CD4-positive, alpha-beta T cell treated with Interleukin-15 for 4 hours (primary cell): ENCODE data around the gene RUNX2.

Experiments used
- DNase-seq: peaks from one replicate; pipeline ENCODE4 v3.0.0-alpha.2; 2020; ENCODE audit warnings: low spot score

Gene RUNX2

GRCh38 chr6:45433533-45434380 is 105.6 kb downstream of the RUNX2 start:
- no peak for DNase-seq

GRCh38 chr6:45434381-45434700 is 106.2 kb downstream of the RUNX2 start:
- DNase-seq: no peak

- peak; percentile 60 for DNase-seq
Measured at GRCh38 chr6:45436544-45437438, 108.7 kb downstream of the RUNX2 start.

GRCh38 chr6:45437439-45437815 is 109.3 kb downstream of the RUNX2 start:
- DNase-seq: no peak

- DNase-seq: no peak
Measured at GRCh38 chr6:45438151-45438550, 110.0 kb downstream of the RUNX2 start.

- no peak for DNase-seq
Measured at GRCh38 chr6:45438849-45439406, 110.8 kb downstream of the RUNX2 start.

GRCh38 chr6:45439459-45439858 is 111.3 kb downstream of the RUNX2 start:
- no peak for DNase-seq

GRCh38 chr6:45439861-45440388 is 111.8 kb downstream of the RUNX2 start:
- no peak for DNase-seq

- peak; percentile 48 for DNase-seq
Measured at GRCh38 chr6:45441851-45442453, 113.8 kb downstream of the RUNX2 start.

GRCh38 chr6:45442716-45443115 is 114.6 kb downstream of the RUNX2 start:
- no peak for DNase-seq

- no peak for DNase-seq
Measured at GRCh38 chr6:45445364-45445748, 117.2 kb downstream of the RUNX2 start.

GRCh38 chr6:45445749-45446549 is 117.8 kb downstream of the RUNX2 start:
- DNase-seq: no peak

- DNase-seq: no peak
Measured at GRCh38 chr6:45447005-45447404, 118.9 kb downstream of the RUNX2 start.

GRCh38 chr6:45447716-45448115 is 119.6 kb downstream of the RUNX2 start:
- no peak for DNase-seq

GRCh38 chr6:45448417-45449389 is 120.6 kb downstream of the RUNX2 start:
- no peak for DNase-seq

- DNase-seq: no peak
Measured at GRCh38 chr6:45450132-45450531, 122.0 kb downstream of the RUNX2 start.

GRCh38 chr6:45450831-45451230 is 122.7 kb downstream of the RUNX2 start:
- no peak for DNase-seq

- DNase-seq: no peak
Measured at GRCh38 chr6:45454008-45454911, 126.1 kb downstream of the RUNX2 start.

- no peak for DNase-seq
Measured at GRCh38 chr6:45455408-45455807, 127.3 kb downstream of the RUNX2 start.
